CD4-positive, alpha-beta T cell treated with Interleukin-17A for 1 hour (primary cell): Measurements from ENCODE around the gene DCD.
"Not testable (repeated sequence)": the region's sequence is repeated elsewhere in the genome, so short reads cannot be mapped to it uniquely, and the experiment has no call there.

Experiments
- DNase-seq: peaks from one replicate; pipeline ENCODE4 v3.0.0-alpha.2; 2020

Gene DCD

GRCh38 chr12:54650889-54651288 is 2.7 kb upstream of the DCD start:
- DNase-seq: no peak

GRCh38 chr12:54650409-54650808 is 2.2 kb upstream of the DCD start:
- DNase-seq: no peak

GRCh38 chr12:54649825-54650224 is 1.7 kb upstream of the DCD start:
- DNase-seq: no peak

- no peak for DNase-seq
Measured at GRCh38 chr12:54641554-54641953, 6.6 kb downstream of the DCD start.

- no peak for DNase-seq
Measured at GRCh38 chr12:54641089-54641488, 7.1 kb downstream of the DCD start.

GRCh38 chr12:54639112-54639511 is 9.1 kb downstream of the DCD start:
- not testable (repeated sequence) for DNase-seq

- DNase-seq: no peak
Measured at GRCh38 chr12:54634795-54635194, 13.4 kb downstream of the DCD start, which contains the start of gene LACRT. LACRT (minus strand) TSS chr12:54634895; CDS start chr12:54634841, 54 bp downstream.

GRCh38 chr12:54631988-54632728 is 16.0 kb downstream of the DCD start:
- no peak for DNase-seq

GRCh38 chr12:54631551-54631950 is 16.6 kb downstream of the DCD start:
- no peak for DNase-seq

- no peak for DNase-seq
Measured at GRCh38 chr12:54629925-54630324, 18.2 kb downstream of the DCD start.

- no peak for DNase-seq
Measured at GRCh38 chr12:54628186-54628846, 19.8 kb downstream of the DCD start.

- DNase-seq: no peak
Measured at GRCh38 chr12:54627304-54627703, 20.9 kb downstream of the DCD start.

GRCh38 chr12:54625598-54625997 is 22.6 kb downstream of the DCD start:
- DNase-seq: no peak

- DNase-seq: no peak
Measured at GRCh38 chr12:54624315-54625279, 23.6 kb downstream of the DCD start.

- no peak for DNase-seq
Measured at GRCh38 chr12:54622463-54623183, 25.5 kb downstream of the DCD start.

GRCh38 chr12:54616933-54617680 is 31.1 kb downstream of the DCD start:
- no peak for DNase-seq

GRCh38 chr12:54612225-54612750 is 35.9 kb downstream of the DCD start:
- DNase-seq: no peak

- no peak for DNase-seq
Measured at GRCh38 chr12:54611715-54612149, 36.4 kb downstream of the DCD start.

GRCh38 chr12:54608769-54609168 is 39.4 kb downstream of the DCD start:
- DNase-seq: no peak

GRCh38 chr12:54608156-54608555 is 40.0 kb downstream of the DCD start:
- DNase-seq: no peak

GRCh38 chr12:54606556-54606955 is 41.6 kb downstream of the DCD start:
- no peak for DNase-seq
